GM19240 (cell line): ENCODE results near the gene BRSK2.
"Not testable (repeated sequence)": the region's sequence is repeated elsewhere in the genome, so short reads cannot be mapped to it uniquely, and the experiment has no call there.

Source experiments
- DNase-seq: peaks from one replicate; pipeline ENCODE4 v3.0.0; 2011; ENCODE audit warnings: low spot score; ENCODE audit not compliant: insufficient read length

BRSK2 gene

DNA sequence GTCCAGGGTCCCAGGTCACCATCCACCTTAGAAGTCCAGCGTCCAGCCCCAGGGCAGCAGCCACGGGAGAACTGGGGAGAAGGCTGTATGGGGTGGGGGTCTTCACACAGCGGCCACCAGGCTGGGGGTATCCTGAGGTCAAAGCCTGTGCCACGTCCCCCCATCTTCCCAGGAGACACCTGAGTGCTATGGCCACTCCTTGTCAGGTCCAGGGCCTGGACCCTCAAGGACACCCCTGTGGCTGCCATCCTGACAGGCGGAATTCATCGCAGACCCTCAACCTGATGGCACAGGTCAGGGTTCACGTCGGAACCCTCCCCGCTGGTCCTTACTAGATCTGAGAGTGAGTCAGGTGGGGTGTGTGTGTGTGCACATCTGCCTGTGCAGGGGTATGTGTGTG is 18.6 kb downstream of the BRSK2 start:
- DNase-seq: no peak

GRCh38 chr11:1409108-1409851 is 19.5 kb downstream of the BRSK2 start:
- DNase-seq: no peak

DNA sequence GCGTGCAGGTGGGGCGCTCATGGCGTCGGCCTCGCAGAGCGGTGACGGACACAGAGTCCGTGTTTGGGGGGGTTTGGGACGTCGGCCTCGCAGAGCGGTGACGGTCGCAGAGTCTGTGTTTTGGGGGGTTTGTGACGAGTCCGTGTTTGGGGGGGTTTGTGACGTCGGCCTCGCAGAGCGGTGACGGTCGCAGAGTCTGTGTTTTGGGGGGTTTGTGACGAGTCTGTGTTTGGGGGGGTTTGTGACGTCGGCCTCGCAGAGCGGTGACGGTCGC is 20.1 kb downstream of the BRSK2 start:
- not testable (repeated sequence) for DNase-seq

DNA sequence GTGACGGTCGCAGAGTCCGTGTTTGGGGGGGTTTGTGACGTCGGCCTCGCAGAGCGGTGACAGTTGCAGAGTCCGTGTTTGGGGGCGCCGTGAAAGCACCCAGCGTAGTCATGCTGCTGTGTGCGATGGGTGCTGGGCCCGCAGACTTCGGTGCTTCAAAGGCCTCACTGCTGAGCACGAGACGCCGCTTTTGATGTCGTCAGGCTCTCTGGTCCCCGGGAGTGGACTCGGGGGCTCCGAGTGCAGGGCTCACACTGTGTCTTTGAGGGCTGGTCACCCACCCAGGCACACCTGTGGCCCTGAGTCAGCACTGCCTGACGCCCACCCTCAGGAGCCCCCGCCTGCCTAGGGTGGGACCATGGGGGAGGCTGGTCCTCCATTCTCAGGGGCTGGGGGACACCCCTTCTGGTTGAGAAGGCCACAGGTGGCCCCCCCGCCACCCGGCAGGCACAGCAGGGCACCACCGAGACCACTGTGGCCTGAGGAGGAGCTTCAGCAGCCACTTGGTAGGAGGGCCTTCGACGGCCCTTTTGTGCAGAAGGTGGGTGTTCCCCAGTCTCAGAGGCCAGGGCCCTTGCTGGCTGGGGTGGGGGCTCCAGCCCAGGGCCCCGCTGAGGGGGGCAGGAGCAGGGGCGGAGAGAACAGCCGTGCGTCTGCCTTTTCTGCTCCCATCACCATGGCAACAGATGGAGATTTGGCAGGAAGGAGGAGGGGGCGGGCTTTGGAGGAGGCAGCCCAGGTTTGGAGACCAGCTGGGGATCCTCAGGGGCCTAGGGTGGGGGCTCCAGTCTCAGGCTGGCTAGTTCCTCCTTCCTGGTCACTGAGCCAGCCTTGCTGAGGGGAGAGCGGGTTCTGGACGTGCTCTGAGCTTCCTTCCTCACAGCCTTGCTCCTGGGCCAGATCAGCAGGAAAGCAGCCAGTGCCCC is 20.9 kb downstream of the BRSK2 start:
- no peak for DNase-seq

GRCh38 chr11:1411301-1411700 is 21.6 kb downstream of the BRSK2 start:
- no peak for DNase-seq

DNA sequence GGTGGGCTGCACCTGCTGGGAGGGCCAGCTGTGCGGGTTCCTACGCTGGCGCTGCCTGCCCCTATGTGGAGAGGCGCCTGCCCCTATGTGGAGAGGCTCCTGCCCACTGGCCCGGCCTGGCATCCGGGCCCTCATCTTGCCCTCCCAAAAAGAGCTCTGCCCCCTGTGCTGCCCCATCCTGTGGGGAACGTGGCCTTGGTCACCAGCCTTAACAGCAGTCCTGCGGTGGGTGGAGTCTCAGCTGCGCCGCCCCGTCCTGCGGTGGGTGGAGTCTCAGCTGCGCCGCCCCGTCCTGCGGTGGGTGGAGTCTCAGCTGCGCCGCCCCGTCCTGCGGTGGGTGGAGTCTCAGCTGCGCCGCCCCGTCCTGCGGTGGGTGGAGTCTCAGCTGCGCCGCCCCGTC is 22.0 kb downstream of the BRSK2 start:
- not testable (repeated sequence) for DNase-seq

DNA sequence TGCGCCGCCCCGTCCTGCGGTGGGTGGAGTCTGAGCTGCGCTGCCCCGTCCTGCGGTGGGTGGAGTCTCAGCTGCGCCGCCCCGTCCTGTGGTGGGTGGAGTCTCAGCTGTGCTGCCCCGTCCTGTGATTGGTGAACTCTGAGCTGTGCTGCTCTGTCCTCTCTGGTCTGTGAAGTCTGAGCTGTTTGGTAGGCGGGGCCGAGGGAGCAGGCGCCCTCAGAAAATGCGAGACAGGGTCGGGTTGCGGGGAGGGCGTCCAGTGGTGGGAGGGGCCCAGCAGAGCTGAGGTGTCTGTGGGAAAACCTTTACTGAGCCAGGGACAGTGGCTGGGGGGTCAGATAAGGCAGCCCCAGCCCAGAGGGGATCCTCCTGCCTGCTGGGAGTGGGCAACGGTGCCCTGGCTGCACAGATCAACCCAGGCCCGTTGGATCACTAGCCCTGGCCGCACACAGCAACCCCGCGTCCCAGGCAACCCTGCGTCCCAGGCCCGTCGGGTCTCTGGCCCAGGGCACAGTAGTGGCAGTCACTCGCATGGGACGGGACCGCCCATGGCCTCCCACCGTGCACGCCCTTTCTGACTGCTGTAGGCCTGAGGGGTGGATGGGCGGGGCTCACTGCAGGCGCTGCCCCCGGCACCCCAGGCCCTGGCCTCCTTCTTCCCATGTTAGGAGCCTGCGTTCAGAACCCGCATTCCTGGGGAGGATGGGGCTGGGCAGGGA is 22.8 kb downstream of the BRSK2 start:
- no peak for DNase-seq

GRCh38 chr11:1414650-1415049 is 24.9 kb downstream of the BRSK2 start:
- no peak for DNase-seq

- no peak for DNase-seq
Observed at GRCh38 chr11:1415631-1416030, 25.9 kb downstream of the BRSK2 start.

DNA sequence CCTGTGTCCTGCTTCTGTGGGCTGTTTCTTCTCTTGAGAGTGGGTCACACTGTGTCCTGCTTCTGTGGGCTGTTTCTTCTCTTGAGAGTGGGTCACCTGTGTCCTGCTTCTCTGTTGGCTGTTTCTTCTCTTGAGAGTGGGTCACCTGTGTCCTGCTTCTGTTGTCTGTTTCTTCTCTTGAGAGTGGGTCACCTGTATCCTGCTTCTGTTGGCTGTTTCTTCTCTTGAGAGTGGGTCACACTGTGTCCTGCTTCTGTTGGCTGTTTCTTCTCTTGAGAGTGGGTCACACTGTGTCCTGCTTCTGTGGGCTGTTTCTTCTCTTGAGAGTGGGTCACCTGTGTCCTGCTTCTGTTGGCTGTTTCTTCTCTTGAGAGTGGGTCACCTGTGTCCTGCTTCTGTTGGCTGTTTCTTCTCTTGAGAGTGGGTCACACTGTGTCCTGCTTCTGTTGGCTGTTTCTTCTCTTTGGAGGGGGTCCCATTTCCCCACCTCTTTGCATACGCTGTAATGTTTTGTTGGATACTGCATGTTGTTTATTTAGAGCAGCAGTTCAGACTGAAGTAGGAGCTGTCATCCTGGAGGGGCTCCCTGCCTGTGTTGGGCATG is 28.6 kb downstream of the BRSK2 start:
- not testable (repeated sequence) for DNase-seq

DNA sequence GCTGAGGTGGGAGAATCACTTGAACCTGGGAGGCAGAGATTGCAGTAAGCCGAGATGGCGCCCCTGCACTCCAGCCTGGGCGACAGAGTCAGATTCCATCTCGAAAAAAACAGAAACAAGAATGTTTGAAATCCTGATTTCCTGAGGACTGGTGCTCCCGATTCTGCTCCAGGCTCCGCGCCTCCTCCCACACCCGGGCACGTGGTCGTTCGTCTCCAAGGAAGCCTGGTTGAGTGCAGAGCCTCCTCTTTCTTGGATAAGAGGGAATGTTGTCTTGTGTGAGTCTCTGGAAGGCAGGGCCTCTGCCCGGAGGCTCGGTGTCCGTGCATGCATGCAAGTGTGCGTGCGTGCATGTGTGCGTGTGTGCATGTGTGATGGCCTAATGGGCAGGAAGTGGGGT is 30.1 kb downstream of the BRSK2 start:
- DNase-seq: no peak

GRCh38 chr11:1421291-1421690 is 31.6 kb downstream of the BRSK2 start:
- DNase-seq: no peak

DNA sequence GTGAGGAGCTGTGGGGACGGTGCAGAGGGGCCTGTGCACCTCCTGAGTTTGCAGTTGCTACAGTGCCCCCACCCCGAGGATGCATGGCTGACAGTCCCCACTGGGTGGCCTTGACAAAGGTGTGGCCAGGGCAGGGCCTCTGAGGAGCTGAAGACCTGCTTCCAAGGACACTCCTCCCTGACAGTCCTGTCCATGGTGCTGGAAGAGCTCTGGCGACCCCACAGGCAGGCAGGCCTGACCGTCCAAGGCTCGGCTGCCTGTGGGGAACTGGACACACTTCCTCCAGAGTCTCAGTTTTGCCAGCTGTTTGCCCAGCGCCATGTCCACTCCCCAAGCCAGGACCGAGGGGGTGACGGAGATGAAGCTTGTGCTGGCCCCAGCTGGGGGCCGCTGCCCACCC is 32.7 kb downstream of the BRSK2 start:
- DNase-seq: no peak

DNA sequence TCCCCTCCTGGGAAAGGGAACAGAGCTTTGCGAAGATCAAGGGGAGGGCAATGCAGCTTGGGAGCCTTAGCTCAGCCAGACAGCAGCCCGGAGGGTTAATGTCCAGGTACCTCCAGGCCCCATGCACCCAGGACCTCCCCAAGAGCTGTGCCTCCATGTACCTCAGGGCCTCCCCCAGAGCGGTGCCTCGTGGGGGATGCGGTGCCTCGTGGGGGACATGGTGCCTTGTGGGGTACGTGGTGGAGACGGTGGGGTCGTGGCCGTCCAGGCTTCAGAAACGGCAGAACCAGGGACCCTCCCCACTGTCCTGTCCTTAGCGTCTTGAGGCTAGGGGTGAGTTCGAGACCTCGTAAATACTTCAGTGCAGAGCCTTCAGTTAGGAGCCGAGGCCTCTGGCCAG is 33.2 kb downstream of the BRSK2 start:
- no peak for DNase-seq

DNA sequence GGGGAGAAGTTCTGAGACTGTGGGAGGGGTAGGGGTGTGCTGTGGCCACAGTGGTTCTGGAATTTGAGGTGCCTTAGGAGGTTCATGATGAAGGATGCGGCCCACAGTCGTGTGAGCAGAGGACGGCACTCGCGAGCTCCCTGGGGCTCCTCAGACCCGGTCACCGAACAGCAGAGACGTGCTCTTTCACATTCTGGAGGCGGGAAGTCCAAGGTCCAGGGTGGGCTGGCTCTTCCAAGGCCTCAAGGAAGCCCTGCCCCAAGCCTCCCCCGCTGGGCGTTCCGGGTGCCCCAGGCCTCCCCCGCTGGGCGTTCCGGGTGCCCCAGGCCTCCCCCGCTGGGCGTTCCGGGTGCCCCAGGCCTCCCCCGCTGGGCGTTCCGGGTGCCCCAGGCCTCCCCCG is 33.7 kb downstream of the BRSK2 start:
- DNase-seq: not testable (repeated sequence)

DNA sequence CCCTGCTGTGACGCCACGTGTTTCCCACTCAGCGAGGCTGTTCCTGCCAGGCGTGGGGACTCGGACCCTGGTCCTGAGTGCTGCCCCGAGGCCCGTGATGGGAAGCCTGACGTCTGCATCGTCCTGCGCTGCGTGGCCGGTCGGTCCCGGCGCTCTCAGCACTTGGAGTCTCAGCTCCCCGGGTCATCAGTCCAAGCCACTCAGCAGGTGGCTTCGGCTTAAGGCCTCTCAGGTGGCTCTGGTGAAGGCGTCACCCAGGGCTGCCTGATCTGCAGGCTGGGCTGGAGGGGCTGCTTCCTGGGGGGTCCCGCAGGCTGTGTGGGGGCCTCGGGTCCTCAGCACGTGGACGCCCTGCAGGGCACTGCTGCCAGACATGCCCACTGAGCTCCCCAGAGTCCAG is 35.3 kb downstream of the BRSK2 start:
- no peak for DNase-seq

GRCh38 chr11:1425439-1425838 is 35.7 kb downstream of the BRSK2 start:
- DNase-seq: no peak

DNA sequence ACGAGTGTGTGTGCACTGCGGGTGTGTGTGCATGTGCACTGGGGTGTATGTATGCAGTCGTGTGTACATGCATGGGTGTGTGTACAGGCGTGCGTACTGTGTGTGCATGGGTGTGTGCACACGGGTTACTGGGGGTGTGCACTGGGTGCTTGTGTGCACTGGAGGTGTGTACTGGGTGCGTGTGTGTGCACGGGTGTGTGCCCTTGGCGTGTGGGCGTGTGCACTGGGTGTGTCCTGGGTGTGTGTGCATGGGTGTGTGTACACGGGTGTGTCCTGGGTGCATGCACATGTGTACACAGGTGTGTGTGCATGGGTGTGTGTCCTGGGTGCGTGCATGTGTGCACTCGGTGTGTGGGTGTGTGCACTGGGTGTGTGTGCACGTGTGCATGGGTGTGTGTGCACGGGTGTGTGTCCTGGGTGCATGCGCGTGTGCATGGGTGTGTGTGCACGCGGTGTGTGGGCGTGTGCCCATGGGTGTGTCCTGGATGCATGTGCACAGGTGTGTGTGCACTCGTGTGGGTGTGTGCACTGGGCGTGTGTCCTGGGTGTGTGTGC is 39.1 kb downstream of the BRSK2 start:
- no peak for DNase-seq

DNA sequence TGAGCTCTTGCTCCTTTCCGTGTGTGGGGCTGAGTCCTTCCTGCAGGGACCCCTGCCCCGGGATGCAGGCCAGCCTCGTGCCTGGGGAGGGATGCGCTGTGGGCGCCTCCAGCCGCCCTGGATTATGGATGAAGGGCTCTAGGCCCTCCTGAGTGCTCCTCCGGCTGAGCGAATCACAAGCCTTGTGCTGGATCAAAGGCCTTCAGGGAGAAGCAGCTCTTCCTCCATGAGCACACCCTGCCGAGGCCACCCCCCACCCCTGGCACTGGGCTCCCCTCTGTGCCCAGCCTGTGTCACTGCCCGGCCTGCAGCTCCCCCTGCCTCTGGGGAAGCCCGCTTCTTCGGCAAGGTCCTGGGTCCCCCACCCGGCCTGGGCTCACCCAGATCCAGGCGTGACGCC is 43.8 kb downstream of the BRSK2 start:
- DNase-seq: no peak

DNA sequence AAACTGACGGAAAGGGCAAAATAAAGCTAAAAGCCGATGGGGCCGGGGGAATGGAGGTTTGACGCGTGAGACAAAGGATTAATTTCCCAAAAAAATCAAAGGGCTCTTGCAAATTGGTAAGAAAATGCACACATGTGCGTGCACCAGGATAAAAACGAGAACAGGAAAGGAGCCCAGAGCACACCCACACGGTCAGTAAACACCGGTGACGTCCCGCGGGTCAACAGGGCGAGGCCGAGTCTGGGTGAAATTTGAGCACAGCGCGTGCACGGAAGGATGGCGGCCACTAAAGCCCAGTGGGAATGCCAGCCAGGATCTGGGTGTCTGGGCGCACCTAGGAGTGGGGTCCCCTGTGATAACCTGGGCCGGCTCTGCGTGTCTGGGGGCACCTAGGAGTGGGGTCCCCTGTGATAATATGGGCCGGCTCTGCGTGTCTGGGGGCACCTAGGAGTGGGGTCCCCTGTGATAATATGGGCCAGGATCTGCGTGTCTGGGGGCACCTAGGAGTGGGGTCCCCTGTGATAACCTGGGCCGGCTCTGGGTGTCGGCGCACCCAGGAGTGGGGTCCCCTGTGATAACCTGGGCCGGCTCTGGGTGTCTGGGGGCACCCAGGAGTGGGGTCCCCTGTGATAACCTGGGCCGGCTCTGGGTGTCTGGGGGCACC is 44.4 kb downstream of the BRSK2 start:
- no peak for DNase-seq

- DNase-seq: not testable (repeated sequence)
Observed at GRCh38 chr11:1435479-1435819, 45.7 kb downstream of the BRSK2 start.
